GM19193 (cell line): Measurements from ENCODE around the gene GLIS1.

ENCODE experiments used
- POLR2A ChIP-seq: IDR thresholded peaks from 4 replicates; pipeline ENCODE4 v1.6.1; 2011; ENCODE audit not compliant: insufficient read depth, insufficient read length; ENCODE audit errors: extremely low read depth

GLIS1 gene

DNA sequence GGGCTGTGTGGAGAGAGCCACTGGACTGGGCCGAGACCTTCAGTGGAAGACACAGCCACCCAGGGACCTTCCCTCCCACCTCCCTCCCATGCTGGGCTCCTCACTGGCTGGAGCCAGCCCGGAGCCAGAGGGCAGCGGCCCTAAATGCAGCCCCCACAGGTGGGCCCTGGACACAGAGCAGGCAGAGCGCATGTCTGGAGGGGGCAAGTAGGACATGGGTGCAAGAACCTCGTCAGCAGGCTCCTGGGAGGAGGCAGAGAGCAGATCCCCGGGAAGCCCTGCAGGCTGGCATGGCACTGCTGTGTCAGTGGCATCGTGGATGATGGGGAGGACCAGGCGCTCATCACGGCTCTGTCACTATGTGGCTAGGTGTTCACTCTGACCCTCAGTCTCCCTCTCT, 234.1 kb downstream of the GLIS1 start:
- TF ChIP-seq POLR2A: no peak

DNA sequence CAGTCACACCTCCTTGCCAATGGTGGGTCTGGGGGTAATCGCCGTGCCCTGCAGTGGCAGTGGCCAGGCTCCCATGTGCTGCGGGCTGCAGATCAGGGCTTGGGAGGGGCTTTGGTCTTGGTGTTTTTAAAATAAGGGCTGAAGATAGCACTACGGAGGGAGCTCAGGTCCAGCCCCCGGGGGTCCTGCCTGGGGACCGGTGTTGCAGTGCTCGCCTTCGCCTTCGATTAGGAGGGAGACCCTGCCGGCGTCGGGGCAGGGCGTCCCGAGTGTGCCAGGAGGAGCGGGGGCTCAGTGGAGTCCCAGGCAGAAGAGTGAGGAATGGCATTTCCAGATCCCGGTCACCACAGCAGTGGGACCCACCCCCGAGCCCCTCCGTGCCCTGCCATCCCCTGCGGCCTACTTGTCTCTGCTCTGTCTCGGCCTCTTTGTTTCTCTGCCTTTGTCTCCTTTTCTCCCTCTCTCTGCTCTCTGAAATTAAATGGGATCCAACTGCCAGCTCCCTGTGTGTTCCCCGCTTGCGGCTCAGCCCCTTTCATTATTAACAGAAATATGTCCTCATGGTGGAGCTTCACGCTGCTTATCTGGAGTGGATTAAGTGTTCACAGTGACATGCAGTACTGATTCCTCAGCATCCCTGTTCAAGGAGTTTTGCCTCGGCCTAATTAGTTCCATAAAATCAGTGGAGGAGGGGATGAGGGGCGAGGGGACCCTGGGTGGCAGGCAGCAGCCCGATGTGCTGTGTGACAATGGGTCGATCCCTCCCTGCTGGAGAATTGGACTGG, 235.3 kb downstream of the GLIS1 start:
- no peak for TF ChIP-seq POLR2A

DNA sequence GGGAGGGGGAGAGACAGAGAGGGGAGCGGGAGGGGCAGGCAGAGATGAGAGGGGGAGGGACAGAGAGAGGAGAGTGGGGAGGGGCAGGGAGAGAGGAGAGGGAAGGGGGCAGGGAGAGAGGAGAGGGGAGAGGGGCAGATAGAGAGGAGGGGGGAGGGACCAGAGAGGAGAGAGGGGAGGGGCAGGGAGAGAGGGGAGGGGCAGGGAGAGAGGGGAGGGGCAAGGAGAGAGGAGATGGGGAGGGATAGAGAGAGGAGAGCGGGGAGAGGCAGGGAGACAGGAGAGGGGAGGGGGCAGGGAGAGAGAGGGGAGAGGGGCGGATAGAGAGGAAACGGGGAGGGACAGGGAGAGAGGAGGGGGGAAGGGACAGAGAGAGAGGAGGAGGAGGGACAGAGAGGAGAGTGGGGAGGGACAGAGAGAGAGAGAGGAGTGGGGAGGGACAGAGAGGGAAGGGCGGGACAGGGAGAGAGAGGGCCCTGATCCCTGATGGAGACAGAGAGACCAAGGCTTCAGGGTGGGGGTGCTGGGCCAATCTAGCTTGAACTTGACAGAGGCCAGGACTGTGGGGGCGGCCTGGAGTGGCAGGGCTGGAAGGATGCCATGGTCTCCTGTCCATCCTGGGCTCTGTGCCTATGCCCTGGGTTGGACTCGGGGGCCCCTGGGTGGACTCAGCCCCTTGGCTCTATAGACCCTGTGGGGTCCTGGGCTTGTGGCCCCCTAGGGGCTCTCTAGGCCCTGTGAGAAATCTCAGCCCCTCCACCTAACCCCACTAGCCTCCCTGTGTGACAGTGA, 236.1 kb downstream of the GLIS1 start:
- TF ChIP-seq POLR2A: no peak

DNA sequence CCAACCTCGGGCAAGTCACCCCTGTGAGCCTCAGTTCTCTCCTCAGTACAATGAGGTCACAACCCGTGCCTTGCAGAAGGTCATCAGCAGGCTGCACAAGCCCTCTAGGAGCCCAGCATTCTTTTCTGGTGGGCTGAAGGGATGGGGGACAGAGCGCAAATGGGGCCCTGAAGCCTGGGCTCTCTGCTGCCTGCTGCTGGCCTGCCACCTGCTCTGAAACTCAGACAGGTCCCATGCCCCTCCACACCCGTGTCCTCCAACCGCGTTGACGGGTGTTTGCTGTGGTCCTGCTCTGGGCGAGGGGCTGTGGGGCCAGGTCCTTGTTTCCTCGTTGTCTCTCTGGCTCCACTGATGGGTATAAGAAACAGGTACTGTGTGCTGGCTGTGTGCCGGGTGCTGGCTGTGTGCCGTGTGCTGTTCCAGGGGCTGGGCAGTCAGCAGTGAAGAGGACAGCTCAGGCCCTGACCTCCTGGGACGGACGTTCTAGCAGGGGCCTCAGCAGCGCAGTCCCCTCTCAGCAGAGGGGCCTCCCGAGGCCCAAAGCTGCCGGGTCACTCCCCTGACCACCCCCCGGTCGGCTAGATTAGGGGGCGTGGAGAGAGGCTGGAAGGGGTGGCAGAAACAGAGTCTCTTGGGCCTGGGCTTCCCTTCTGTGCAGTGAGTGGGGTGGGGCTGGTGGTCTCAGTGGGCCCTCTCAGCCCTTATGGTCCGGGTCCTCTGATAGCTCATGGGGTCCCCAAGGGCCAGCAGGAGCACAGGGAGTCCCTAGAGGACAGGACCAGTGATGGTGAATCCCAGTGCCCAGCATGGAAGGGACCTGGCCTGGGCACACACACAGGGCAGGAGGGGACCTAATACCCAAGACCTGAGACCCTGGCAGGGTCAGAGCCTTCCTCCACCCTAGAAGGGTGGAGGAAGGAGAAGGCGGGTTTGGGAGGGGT, 237.6 kb downstream of the GLIS1 start:
- TF ChIP-seq POLR2A: no peak

- no peak for TF ChIP-seq POLR2A
Observed at GRCh38 chr1:53500204-53501064, 238.5 kb downstream of the GLIS1 start.

GRCh38 chr1:53499257-53500203, 239.4 kb downstream of the GLIS1 start:
- TF ChIP-seq POLR2A: no peak

- no peak for TF ChIP-seq POLR2A
Observed at GRCh38 chr1:53498555-53499131, 240.3 kb downstream of the GLIS1 start.

DNA sequence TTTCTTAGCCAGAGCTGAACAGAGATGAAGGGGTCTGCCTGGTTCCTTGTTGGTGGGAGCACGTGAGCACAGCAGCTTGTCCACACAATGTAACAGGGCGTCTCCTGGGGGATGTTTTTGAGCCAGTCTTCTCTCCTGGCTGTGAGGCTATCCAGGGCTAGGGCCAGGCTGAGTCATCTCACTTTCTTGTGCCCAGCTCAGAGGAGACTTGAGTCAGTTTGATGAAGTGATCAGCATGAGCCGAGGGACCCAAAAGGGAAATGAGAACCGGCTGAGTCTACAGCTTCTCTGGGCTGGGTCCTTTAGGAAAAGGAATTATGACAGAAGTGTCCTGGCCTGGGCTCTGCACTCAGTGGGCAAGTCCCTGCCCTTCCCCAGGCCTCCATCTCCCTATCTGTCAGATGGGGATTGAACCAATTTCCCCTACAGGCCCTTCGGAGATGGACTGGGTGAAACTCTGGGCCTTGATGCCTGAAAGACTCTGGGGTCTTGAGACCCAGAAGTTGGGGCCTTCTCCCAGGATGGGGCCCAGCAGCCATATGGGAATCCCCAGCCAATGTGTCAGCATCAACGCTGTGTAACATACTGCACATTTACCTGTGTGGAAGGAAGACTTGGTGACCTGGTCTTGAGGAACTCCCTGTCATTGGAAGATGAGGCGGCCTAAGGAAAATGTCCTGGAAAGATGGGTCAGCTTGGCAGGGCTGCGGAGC, 243.2 kb downstream of the GLIS1 start:
- no peak for TF ChIP-seq POLR2A

DNA sequence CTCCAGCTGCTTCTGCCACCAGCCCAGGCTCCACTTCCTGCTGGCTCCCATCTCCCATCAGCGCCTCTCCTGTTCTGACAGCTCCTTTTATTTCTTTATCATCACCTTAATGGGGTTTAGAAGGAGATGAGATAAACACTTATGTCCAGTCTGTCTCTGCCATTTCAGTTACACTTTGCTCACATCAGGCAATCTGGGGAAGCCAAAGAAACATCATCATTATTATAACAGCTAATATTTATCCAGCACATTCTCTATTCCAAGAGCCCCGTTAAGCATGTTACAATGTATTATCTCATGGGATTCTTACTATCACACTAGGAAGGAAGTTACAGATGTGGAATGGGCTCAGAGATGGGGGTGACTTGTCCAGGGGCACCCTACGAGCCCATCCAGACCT, 248.6 kb downstream of the GLIS1 start:
- no peak for TF ChIP-seq POLR2A

GRCh38 chr1:53486395-53487026, 252.5 kb downstream of the GLIS1 start:
- no peak for TF ChIP-seq POLR2A

- no peak for TF ChIP-seq POLR2A
Observed at GRCh38 chr1:53485478-53486394, 253.2 kb downstream of the GLIS1 start.
